DMS53 treated with DMSO at 0.1 percent for 48 hours (cell line): ENCODE data around the gene CERS2.
A peak's percentile ranks its signal among the peaks of the same experiment; 100 is the strongest.

Source experiments
- DNase-seq: peaks from one replicate; lab custom pipeline; 2025; ENCODE audit not compliant: unreplicated experiment; lab: John Stamatoyannopoulos, UW

CERS2 gene

GRCh38 chr1:150997949-150998348 lies 23.3 kb upstream of the CERS2 start:
- peak; percentile 7 for DNase-seq

- no peak for DNase-seq
Measured at GRCh38 chr1:150997126-150997872, 22.7 kb upstream of the CERS2 start.

DNA sequence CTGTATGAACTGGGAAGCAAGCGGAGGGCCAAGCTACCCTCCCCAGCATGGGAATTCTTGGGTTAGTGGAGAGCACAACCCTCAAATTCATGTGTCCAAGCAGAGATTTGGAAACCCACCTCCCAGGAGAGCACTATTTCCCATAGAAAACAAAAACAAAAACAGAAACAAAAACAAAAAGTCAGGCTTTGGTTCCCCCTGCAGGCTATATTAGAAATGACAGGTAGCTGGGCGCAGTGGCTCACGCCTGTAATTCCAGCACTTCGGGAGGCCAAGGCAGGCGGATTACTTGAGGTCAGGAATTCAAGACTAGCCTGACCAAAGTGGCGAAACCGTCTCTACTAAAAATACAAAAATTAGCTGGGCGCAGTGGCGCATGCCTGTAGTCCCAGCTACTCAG lies 21.3 kb upstream of the CERS2 start:
- no peak for DNase-seq

- no peak for DNase-seq
Measured at GRCh38 chr1:150995460-150995859, 20.8 kb upstream of the CERS2 start.

DNA sequence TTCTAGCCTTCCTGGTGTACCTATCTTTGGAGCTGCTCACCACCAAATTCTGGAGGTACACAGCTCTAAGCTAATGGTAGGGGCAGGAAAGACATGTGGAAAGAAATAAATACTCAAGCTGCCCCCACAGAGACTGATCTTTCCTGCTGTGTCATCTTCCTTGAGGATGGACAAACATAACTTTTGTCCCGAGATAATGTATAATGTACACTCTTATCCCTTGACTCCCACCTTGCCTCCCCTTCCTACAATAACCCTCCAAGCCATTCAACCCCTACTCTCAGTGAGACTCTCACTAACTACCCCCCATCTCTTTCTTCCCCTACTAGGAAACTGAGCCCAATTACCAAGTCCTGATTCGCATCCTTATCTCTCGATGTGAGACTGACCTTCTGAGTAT lies 19.6 kb upstream of the CERS2 start:
- DNase-seq = no peak

GRCh38 chr1:150992626-150993025 lies 18.0 kb upstream of the CERS2 start:
- DNase-seq = no peak

GRCh38 chr1:150987924-150988323 lies 13.3 kb upstream of the CERS2 start:
- no peak for DNase-seq

- no peak for DNase-seq
Measured at GRCh38 chr1:150985179-150985825, 10.7 kb upstream of the CERS2 start.

- DNase-seq = peak; percentile 12
Measured at GRCh38 chr1:150981805-150982712, 7.4 kb upstream of the CERS2 start, which contains the start of gene ANXA9. TSS of gene ANXA9 (plus strand) at chr1:150982292. CDS start at chr1:150983106, 814 bp downstream.

- peak; percentile 72 for DNase-seq
Measured at GRCh38 chr1:150981177-150981804, 6.7 kb upstream of the CERS2 start.

GRCh38 chr1:150979092-150980056 lies 4.7 kb upstream of the CERS2 start:
- peak; percentile 84 for DNase-seq

GRCh38 chr1:150976879-150977694 lies 2.5 kb upstream of the CERS2 start:
- peak; percentile 82 for DNase-seq

- no peak for DNase-seq
Measured at GRCh38 chr1:150976401-150976821, 1.8 kb upstream of the CERS2 start.

GRCh38 chr1:150973836-150974579 lies 627 bp downstream of the CERS2 start:
- peak; percentile 13 for DNase-seq

DNA sequence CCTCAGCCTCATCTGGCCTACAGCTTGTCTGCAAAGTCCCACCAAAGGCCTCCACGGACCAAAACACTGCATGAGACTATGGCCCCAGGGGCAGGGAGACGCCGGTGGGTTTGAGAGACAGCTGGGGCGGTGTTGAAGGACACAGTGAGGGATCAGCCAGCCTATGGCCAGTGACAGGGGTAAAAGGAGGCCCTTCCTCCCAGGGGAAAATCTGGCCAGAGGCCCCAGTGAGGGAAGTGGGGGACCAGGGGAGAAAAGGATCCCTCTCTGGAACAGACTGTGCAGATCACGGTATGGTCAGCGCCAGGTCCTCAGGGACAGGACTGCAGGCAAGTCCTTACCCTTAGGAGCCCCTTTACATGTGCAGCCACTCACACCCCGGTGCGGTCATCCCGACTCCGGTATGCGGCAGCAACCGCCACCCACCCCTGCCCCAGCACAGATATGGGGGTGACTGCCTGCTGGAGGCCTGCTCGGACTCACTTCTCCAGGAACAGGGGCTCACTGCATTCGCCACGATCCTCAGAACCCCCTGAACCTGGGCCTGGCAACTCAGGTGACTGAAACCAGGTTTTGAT lies 1.3 kb downstream of the CERS2 start:
- no peak for DNase-seq

GRCh38 chr1:150972417-150972940 lies 2.2 kb downstream of the CERS2 start:
- no peak for DNase-seq

- no peak for DNase-seq
Measured at GRCh38 chr1:150971583-150972416, 2.8 kb downstream of the CERS2 start.
